ENCODE data around the gene TRIM54.

TRIM54 gene

DNA sequence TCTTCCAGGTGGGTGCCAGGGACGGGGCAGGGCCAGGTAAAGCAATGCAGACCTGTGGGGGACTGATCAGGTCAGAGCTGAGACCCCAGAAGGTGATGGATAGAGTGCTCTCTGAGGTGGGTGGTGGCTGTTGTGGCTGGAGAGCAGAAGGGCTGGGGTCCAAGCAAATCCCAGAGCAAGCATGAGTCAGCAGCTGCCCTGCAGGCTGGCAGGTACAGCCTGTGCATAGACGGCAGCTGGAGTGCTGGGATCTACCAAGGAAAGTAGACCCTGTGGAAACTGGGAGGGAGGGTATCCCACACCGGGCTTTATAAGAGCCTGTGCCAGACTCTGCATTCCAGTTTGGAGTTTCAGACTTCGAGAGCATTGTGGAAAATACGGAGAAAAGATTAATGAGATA lies 663 bp downstream of the TRIM54 start:
- no peak overlapping the region for H3K4me3 ChIP-seq (ENCODE audit: low read depth, low read length)
- TF ChIP-seq, protein P1, sequence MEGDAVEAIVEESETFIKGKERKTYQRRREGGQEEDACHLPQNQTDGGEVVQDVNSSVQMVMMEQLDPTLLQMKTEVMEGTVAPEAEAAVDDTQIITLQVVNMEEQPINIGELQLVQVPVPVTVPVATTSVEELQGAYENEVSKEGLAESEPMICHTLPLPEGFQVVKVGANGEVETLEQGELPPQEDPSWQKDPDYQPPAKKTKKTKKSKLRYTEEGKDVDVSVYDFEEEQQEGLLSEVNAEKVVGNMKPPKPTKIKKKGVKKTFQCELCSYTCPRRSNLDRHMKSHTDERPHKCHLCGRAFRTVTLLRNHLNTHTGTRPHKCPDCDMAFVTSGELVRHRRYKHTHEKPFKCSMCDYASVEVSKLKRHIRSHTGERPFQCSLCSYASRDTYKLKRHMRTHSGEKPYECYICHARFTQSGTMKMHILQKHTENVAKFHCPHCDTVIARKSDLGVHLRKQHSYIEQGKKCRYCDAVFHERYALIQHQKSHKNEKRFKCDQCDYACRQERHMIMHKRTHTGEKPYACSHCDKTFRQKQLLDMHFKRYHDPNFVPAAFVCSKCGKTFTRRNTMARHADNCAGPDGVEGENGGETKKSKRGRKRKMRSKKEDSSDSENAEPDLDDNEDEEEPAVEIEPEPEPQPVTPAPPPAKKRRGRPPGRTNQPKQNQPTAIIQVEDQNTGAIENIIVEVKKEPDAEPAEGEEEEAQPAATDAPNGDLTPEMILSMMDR (IDR thresholded peaks at IDR 0.05; ENCODE audit: control insufficient read depth, extremely low read depth, insufficient read depth): no peak
- DNase-seq (ENCODE audit: low read depth): no peak

DNA sequence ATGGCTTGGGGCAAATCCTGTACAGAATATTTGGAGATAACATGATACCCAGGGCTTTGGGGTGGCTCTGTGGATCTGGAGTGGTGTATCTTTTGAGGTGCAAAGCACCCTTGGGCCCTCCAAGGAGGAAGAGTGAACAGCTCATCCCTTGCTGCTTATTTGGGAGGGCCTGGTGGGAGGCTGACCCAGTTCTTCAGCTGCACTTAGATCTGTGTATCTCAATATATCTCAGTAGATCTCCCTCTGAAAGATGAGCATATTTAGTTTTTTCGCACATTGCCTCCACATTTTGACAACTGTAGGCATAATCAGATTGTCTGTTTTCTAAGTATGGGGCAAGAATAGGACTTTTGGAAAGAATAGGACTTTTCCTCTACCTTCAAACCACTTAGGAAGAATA lies 2.8 kb downstream of the TRIM54 start:
- DNase-seq (ENCODE audit: low read depth): no peak
- H3K4me3 ChIP-seq (ENCODE audit: low read depth, low read length): no peak overlapping the region
- TF ChIP-seq, protein P1 (IDR thresholded peaks at IDR 0.05; ENCODE audit: control insufficient read depth, extremely low read depth, insufficient read depth): no peak

DNA sequence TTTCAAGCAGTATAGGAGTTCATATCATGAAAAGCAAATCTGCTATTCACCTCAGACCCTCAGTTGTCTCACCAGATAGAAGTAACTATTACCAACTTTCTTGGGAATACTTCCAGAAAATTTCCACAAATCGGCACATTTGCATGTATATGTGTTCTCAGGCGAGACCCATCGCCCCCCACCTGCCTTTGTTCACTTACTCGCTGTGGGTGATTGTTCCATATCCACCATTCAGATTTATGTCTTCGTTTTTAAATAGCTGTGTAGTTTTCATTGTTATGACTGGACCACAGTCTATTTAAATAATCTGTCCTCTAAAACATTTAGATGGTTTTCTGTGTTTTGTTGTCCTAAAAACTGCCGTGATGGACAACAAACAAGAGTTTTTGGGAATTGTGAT lies 3.3 kb downstream of the TRIM54 start:
- DNase-seq (ENCODE audit: low read depth): no peak

DNA sequence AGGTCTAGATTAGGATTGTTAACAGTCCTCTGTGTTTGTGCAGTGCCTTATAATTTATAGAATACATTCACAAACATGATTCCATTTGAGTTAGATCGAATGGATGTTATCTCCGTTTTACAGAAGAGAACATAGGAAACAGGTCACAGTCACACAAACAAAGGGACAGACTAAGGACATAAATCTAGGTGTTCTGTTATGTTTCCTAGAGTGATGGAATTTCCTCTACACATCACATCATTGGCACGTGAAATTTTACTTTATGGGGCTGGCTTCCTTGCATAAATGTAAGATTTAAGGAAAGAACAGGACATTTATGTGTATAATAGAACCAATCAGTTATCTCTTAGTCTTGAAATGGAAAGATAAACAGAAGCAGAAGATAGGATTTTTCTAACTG lies 6.4 kb downstream of the TRIM54 start:
- DNase-seq (ENCODE audit: low read depth): no peak
- TF ChIP-seq, protein P1 (IDR thresholded peaks at IDR 0.05; ENCODE audit: control insufficient read depth, extremely low read depth, insufficient read depth): no peak
- H3K4me3 ChIP-seq (ENCODE audit: low read depth, low read length): no peak overlapping the region

More for the DNA sequence above, 3.3 kb downstream of the TRIM54 start:
- no peak overlapping the region for H3K4me3 ChIP-seq (ENCODE audit: low read depth, low read length)
- TF ChIP-seq, protein P1 (IDR thresholded peaks at IDR 0.05; ENCODE audit: control insufficient read depth, extremely low read depth, insufficient read depth): no peak

DNA sequence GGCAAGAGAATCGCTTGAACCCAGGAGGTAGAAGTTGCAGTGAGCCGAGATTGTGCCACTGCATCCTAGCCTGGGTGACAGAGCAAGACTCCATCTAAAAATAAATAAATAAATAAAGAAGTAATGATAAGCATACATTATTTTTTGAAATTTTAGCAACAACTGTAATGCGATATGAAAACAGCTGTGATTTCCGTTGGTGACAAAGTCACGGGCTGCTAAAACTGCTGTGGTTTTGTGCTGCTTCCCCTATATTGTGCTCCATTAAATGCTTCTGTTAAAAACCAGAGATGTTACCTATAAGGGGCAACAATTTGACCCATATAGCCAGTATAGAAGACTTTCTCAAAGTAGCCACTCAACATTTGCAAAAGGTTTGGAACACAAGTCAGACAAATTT lies 8.3 kb downstream of the TRIM54 start:
- DNase-seq (ENCODE audit: low read depth): no peak
- TF ChIP-seq, protein P1 (IDR thresholded peaks at IDR 0.05; ENCODE audit: control insufficient read depth, extremely low read depth, insufficient read depth): no peak
- no peak overlapping the region for H3K4me3 ChIP-seq (ENCODE audit: low read depth, low read length)

DNA sequence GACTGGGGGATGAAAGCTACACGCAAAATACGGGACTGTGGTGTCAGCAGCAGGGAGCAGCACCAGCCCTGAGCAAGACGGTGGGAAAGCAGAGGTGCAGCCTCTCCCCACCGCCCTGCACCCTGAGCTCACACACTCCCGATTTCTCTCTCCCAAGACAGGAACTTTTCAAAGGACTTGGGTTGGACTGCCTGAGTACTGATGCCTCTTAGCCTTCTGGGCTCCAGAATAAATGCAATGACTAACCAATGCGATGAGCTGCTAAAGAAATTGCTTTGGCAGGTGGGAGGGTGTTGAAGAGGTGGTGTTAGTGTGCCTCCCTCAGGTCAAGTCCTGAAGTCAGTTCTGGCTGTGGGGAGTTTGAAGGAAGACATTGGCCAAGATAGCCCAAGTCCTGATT lies 9.6 kb downstream of the TRIM54 start:
- no peak for DNase-seq (ENCODE audit: low read depth)
- TF ChIP-seq, protein P1 (IDR thresholded peaks at IDR 0.05; ENCODE audit: control insufficient read depth, extremely low read depth, insufficient read depth): peak; percentile 46
- no peak overlapping the region for H3K4me3 ChIP-seq (ENCODE audit: low read depth, low read length)

DNA sequence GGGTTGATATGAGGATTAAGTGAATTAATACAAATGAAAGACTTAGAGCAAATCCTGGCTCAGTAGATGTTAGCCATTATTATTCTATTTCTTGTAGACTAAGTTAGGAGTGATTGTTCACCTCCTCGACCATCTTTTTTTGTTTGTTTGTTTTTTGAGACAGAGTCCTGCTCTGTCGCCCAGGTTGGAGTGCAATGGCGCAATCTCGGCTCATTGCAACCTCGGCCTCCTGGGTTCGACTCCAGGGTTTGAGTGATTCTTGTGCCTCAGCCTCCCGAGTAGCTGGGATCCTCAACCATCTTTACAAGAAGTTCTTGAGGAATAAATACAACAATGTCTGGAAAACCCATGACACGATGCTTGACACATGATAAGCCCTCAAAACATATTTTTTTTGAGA lies 12.7 kb downstream of the TRIM54 start:
- DNase-seq (ENCODE audit: low read depth): no peak
- H3K4me3 ChIP-seq (ENCODE audit: low read depth, low read length): no peak overlapping the region
- TF ChIP-seq, protein P1 (IDR thresholded peaks at IDR 0.05; ENCODE audit: control insufficient read depth, extremely low read depth, insufficient read depth): no peak
